ENCODE data around the gene SAMD9.
A peak's percentile ranks its signal among the peaks of the same experiment; 100 is the strongest.
"Not testable (repeated sequence)": the region's sequence is repeated elsewhere in the genome, so short reads cannot be mapped to it uniquely, and the experiment has no call there.

Gene SAMD9

GRCh38 chr7:93060025-93060424 is 57.8 kb downstream of the SAMD9 start:
- POLR2A ChIA-PET, result no interaction called here
- TF ChIP-seq, protein P1, sequence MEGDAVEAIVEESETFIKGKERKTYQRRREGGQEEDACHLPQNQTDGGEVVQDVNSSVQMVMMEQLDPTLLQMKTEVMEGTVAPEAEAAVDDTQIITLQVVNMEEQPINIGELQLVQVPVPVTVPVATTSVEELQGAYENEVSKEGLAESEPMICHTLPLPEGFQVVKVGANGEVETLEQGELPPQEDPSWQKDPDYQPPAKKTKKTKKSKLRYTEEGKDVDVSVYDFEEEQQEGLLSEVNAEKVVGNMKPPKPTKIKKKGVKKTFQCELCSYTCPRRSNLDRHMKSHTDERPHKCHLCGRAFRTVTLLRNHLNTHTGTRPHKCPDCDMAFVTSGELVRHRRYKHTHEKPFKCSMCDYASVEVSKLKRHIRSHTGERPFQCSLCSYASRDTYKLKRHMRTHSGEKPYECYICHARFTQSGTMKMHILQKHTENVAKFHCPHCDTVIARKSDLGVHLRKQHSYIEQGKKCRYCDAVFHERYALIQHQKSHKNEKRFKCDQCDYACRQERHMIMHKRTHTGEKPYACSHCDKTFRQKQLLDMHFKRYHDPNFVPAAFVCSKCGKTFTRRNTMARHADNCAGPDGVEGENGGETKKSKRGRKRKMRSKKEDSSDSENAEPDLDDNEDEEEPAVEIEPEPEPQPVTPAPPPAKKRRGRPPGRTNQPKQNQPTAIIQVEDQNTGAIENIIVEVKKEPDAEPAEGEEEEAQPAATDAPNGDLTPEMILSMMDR (IDR thresholded peaks at IDR 0.05; ENCODE audit: control extremely low read depth, extremely low read depth, low read depth, missing control alignments), result no peak
- CTCF ChIA-PET, result interaction anchor here (6.3 kb wide), 1 partner anchor 12 kb away, joined by 18 read pairs; no protein-coding TSS in a partner anchor
- DNase-seq (ENCODE audit: extremely low spot score), result no peak

DNA sequence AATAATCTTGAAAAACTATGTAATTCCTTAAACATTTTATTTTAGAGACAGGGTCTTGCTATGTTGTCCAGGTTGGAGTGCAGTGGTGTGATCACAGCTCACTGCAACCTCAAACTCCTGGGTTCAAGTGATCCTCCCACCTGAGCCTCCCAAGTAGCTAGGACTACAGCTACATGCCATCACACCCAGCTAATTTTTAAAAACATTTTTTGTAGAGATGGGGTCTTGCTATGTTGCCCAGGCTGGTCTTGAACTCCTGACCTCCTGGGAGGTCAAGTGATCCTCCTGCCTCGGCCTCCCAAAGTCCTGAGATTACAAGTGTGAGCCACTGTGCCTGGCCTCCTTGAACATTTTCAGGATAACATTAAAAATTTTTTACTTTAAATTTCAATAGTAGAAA is 61.2 kb downstream of the SAMD9 start:
- CTCF ChIA-PET, result interaction anchor here (0.8 to 6.3 kb wide), 5 partner anchors 9 to 609 kb away, joined by 3 to 18 read pairs (median 3); partner anchors contain the start of gene GATAD1

GRCh38 chr7:93055543-93056107 is 62.2 kb downstream of the SAMD9 start:
- DNase-seq (ENCODE audit: extremely low spot score), result peak; percentile 59
- ChIA-PET CTCF (interaction anchor here (0.6 to 6.3 kb wide), 5 partner anchors 8 to 438 kb away, joined by 3 to 18 read pairs (median 3); no protein-coding TSS in a partner anchor), POLR2A (no interaction called here)
- TF ChIP-seq, protein P1 (IDR thresholded peaks at IDR 0.05; ENCODE audit: control extremely low read depth, extremely low read depth, low read depth, missing control alignments), result peak; percentile 65

More for the DNA sequence above, 61.2 kb downstream of the SAMD9 start:
- DNase-seq (ENCODE audit: extremely low spot score); POLR2A ChIA-PET: not testable (repeated sequence)

DNA sequence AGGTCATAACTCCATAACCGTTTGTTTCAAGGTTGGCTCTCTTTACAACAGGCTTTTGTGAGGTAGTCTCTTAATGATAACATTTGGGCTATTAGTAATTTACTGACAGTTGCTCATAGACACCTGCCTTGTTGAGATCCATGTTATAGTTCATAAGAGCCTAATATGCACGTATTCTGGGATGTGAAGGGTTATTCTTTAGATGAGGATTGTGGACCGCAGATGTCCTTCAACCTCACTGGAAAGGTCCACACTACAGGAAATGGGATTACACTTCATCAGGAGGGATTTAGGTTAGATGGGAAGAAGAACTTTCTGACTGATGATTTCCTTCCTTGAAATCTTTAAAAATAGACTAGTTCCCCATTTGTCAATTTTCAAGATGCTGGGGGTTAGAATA is 62.8 kb downstream of the SAMD9 start:
- TF ChIP-seq, protein P1 (IDR thresholded peaks at IDR 0.05; ENCODE audit: control extremely low read depth, extremely low read depth, low read depth, missing control alignments), result no peak
- ChIA-PET POLR2A (no interaction called here), CTCF (no interaction called here)
- DNase-seq (ENCODE audit: extremely low spot score), result no peak

GRCh38 chr7:93053949-93054943 is 63.5 kb downstream of the SAMD9 start:
- no peak for DNase-seq (ENCODE audit: extremely low spot score)
- TF ChIP-seq, protein P1 (IDR thresholded peaks at IDR 0.05; ENCODE audit: control extremely low read depth, extremely low read depth, low read depth, missing control alignments), result no peak
- CTCF ChIA-PET, result interaction anchor here (1.2 kb wide), 1 partner anchor 433 kb away, joined by 7 read pairs; no protein-coding TSS in a partner anchor
- POLR2A ChIA-PET, result no interaction called here

DNA sequence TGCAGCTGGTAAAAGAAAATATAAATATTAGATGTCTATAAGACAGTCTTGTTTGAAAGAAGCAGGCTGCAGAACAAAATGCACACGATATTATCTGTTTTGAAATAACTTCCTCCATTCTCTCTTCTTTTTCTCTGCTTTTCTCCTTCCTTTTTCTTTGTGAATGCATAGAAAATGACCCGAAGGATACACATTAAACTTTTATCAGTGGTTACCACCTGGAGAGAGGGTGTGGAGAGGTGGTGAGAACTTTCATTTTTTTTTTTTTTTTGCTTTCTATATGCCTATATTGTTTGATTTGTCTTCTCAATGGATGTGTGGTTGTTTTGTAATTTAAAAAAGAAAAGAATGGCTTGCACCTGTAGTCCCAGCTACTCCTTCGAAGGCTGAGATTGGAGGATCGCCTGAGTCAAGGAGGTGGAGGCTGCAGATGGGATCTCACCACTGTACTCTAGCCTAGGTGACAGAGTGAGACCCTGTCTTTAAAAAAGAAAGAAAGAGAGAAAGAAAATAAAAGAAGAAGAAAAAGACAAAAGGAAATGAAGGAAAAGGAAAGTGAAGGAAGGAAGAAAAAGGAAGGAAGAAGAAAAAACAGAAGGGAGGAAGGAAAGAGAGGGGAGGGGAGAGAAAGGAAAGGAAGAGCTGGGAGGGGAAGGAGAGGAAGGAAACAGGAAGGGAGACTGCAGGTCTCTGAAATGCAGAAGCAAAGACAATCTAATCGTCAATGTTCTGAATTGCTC is 64.4 kb downstream of the SAMD9 start:
- TF ChIP-seq, protein P1 (IDR thresholded peaks at IDR 0.05; ENCODE audit: control extremely low read depth, extremely low read depth, low read depth, missing control alignments), result no peak
- ChIA-PET POLR2A (no interaction called here), CTCF (interaction anchor here (1.2 kb wide), 1 partner anchor 432 kb away, joined by 7 read pairs; no protein-coding TSS in a partner anchor)
- DNase-seq (ENCODE audit: extremely low spot score), result no peak
